K562 (cell line): ENCODE measurements around the gene COL8A2. TPM values are rescaled to one million over a fixed set of nuclear protein-coding genes. Genes with fewer than 3 reads are reported as not detected.

Experiments used
- ATAC-seq: fragments of 200-7000 bp; cut with Tn5 transposase; 3 replicates; pipeline ENCODE4 v1.9.1; 2020; ENCODE audit warnings: moderate library complexity
- BruUV-seq: library from RNA; stranded (reverse); fragments of 400-500 nt; replicated peaks from 2 replicates; lab custom pipeline; 2021; lab: Mats Ljungman, UMichigan
- CTCF ChIA-PET: fragments of 300-600 bp; formaldehyde crosslinking; extraction: SDS; loops from one replicate; lab custom pipeline; 2021; ENCODE audit warnings: low intra/inter-chr PET ratio; lab: Yijun Ruan, JAX
- POLR2A ChIA-PET: fragments of 300-600, 350-650 bp; sonication (Branson Sonifier 250); formaldehyde crosslinking; extraction: SDS; loops from one replicate; lab custom pipeline; 2021; ENCODE audit warnings: antibody characterized with exemption, inconsistent platforms; lab: Yijun Ruan, JAX
- DNase-seq, 4 experiments: peaks; one replicate each; pipeline versions ENCODE4 v3.0.0 to v3.0.0-alpha.2; 2011 to 2018; ENCODE audit warnings: low spot score in 3 of 4, mixed read lengths in 3 of 4; ENCODE audit errors: extremely low read depth in 1 of 4
- FAIRE-seq: peaks from 2 replicates; lab custom pipeline; 2011; peaks lifted over from hg19 to GRCh38; lab: Jason Lieb, UNC
- H2AFZ ChIP-seq: 2 replicates; pipeline ENCODE4 v1.6.0; 2011; ENCODE audit warnings: low read depth, low read length, control low read depth, inconsistent platforms
- H3K27ac ChIP-seq: fragments of 200-600 bp; 3 replicates; pipeline ENCODE4 v1.8.0; 2011; ENCODE audit warnings: low read depth, mild to moderate bottlenecking, control low read depth, inconsistent platforms, low read length, moderate library complexity, mixed read lengths; ENCODE audit errors: extremely low read depth
- H3K27me3 ChIP-seq, 2 experiments: fragments of 300-600 bp in 1 of 2; 2 replicates in 1 of 2; 3 replicates in 1 of 2; pipeline versions ENCODE4 v1.6.0 to v1.8.0; 2011; ENCODE audit warnings: inconsistent platforms in 2 of 2, low read length in 2 of 2, mild to moderate bottlenecking in 1 of 2, mixed read lengths in 1 of 2, moderate library complexity in 1 of 2; ENCODE audit not compliant: control insufficient read depth in 2 of 2, insufficient read depth in 2 of 2
- H3K36me3 ChIP-seq: fragments of 300-600 bp; 3 replicates; pipeline ENCODE4 v1.8.0; 2011; ENCODE audit warnings: mild to moderate bottlenecking, low read length, inconsistent platforms; ENCODE audit not compliant: control insufficient read depth, insufficient read depth
- H3K4me1 ChIP-seq, 2 experiments: fragments of 200-600 bp in 1 of 2; replicated peaks in 1 of 2; 2 replicates in 1 of 2; 3 replicates in 1 of 2; pipeline versions ENCODE4 v1.5.1 to v1.8.0; 2011; ENCODE audit warnings: inconsistent platforms in 2 of 2, low read length in 2 of 2, mild to moderate bottlenecking in 1 of 2, mixed read lengths in 1 of 2, moderate library complexity in 1 of 2; ENCODE audit not compliant: control insufficient read depth in 2 of 2, insufficient read depth in 2 of 2
- H3K4me2 ChIP-seq: 2 replicates; pipeline ENCODE4 v1.6.1; 2011; ENCODE audit warnings: low read length, control low read depth, inconsistent platforms, mixed read lengths; ENCODE audit not compliant: insufficient read depth
- H3K4me3 ChIP-seq: fragments of 200-600 bp; sonication (generic), shearing (Covaris generic); 2 replicates; pipeline ENCODE4 v1.5.1; 2016; ENCODE audit warnings: control low read depth, inconsistent platforms
- H3K79me2 ChIP-seq: fragments of 200-600 bp; 3 replicates; pipeline ENCODE4 v1.8.0; 2011; ENCODE audit warnings: low read length, inconsistent platforms; ENCODE audit not compliant: control insufficient read depth, insufficient read depth
- H3K9ac ChIP-seq, 2 experiments: 2 replicates each; pipeline versions ENCODE4 v1.6.0 to v1.6.1; 2011; ENCODE audit warnings: low read depth in 2 of 2, low read length in 2 of 2, control low read depth in 1 of 2, inconsistent platforms in 1 of 2, mild to moderate bottlenecking in 1 of 2, mixed read lengths in 1 of 2; ENCODE audit not compliant: insufficient read depth in 1 of 2
- H3K9me1 ChIP-seq: one replicate; pipeline ENCODE4 v1.6.0; 2011; ENCODE audit warnings: inconsistent platforms, mild to moderate bottlenecking, low read length, moderate library complexity; ENCODE audit not compliant: control insufficient read depth, insufficient read depth
- H3K9me3 ChIP-seq: replicated peaks from 2 replicates; pipeline ENCODE4 v1.5.1; 2011; ENCODE audit warnings: low read depth, low read length, inconsistent platforms; ENCODE audit not compliant: control insufficient read depth, insufficient read depth
- H4K20me1 ChIP-seq: replicated peaks from 2 replicates; pipeline ENCODE4 v1.6.1; 2011; ENCODE audit warnings: low read length, inconsistent platforms, mixed read lengths; ENCODE audit not compliant: control insufficient read depth, insufficient read depth
- CREB1 ChIP-seq, 2 experiments: sonication (generic) in 1 of 2; formaldehyde crosslinking in 1 of 2; IDR thresholded peaks; 2 replicates each; pipeline versions ENCODE4 v1.6.1 to v1.8.0; 2012 to 2022; ENCODE audit warnings: inconsistent platforms in 1 of 2, mild to moderate bottlenecking in 1 of 2, missing genetic modification reagents in 1 of 2, moderate library complexity in 1 of 2
- DPF2 ChIP-seq: fragments of 450-650 bp; IDR thresholded peaks from 2 replicates; pipeline ENCODE4 v1.6.1; 2016
- E2F3 ChIP-seq: fragments of 250-450 bp; sonication (Bioruptor Pico); IDR thresholded peaks from 2 replicates; pipeline ENCODE4 v1.4.0; 2020; ENCODE audit warnings: mild to moderate bottlenecking
- HNRNPL ChIP-seq: fragments of 200-400 bp; formaldehyde crosslinking; IDR thresholded peaks from 2 replicates; pipeline ENCODE4 v1.6.1; 2017; ENCODE audit warnings: low read depth, mild to moderate bottlenecking, low read length
- ILK ChIP-seq: fragments of 450-650 bp; IDR thresholded peaks from 2 replicates; pipeline ENCODE4 v1.6.1; 2016; ENCODE audit warnings: missing genetic modification characterization, low read depth, mild to moderate bottlenecking, missing compliant biosample characterization, moderate library complexity, borderline replicate concordance
- MAX ChIP-seq: sonication (generic); formaldehyde crosslinking; IDR thresholded peaks from 2 replicates; pipeline ENCODE4 v1.9.0; 2022; ENCODE audit warnings: mild to moderate bottlenecking, missing genetic modification reagents
- MLLT1 ChIP-seq, 2 experiments: fragments of 450-650 bp; IDR thresholded peaks; 2 replicates each; pipeline ENCODE4 v1.6.1; 2016
- PHTF2 ChIP-seq: fragments of 250-450 bp; sonication (Bioruptor Pico); IDR thresholded peaks from 2 replicates; pipeline ENCODE4 v1.5.0; 2021; ENCODE audit warnings: mild to moderate bottlenecking
- RCOR1 ChIP-seq, 2 experiments: IDR thresholded peaks; 2 replicates each; pipeline ENCODE4 v1.6.1; 2012; ENCODE audit warnings: low read depth in 2 of 2, low read length in 2 of 2, borderline replicate concordance in 1 of 2, improper control_type of control experiment in 1 of 2
- RFX7 ChIP-seq: fragments of 250-450 bp; sonication (Bioruptor Pico); IDR thresholded peaks from 2 replicates; pipeline ENCODE4 v1.5.1; 2021; ENCODE audit warnings: mild to moderate bottlenecking
- STAT6 ChIP-seq: sonication (generic); formaldehyde crosslinking; IDR thresholded peaks from 2 replicates; pipeline ENCODE4 v1.8.1; 2023; ENCODE audit warnings: mild to moderate bottlenecking, missing genetic modification reagents
- XRCC5 ChIP-seq: fragments of 200-400 bp; formaldehyde crosslinking; IDR thresholded peaks from 2 replicates; pipeline ENCODE4 v1.6.1; 2017; ENCODE audit warnings: low read depth, mild to moderate bottlenecking, low read length
- ZNF253 ChIP-seq: fragments of 250-450 bp; sonication (Bioruptor Pico); conservative IDR thresholded peaks from 2 replicates; pipeline ENCODE4 v1.6.1; 2021; ENCODE audit warnings: mild to moderate bottlenecking
- ZNF766 ChIP-seq: fragments of 200-800 bp; sonication (Bioruptor generic); conservative IDR thresholded peaks from 2 replicates; pipeline ENCODE4 v1.6.1; 2016; ENCODE audit warnings: missing genetic modification characterization, missing compliant biosample characterization
- WGBS: fragments of 100-300 bp; shearing (Covaris generic); methylation state at CpG from one replicate; pipeline ENCODE4 v1.1.6; 2016; ENCODE audit warnings: low coverage, mixed read lengths; ENCODE audit not compliant: insufficient coverage; ENCODE audit errors: missing lambda C conversion rate; 5-methylcytosine and 5-hydroxymethylcytosine counted together
- in situ Hi-C: fragments of 300-500 bp; cut with MboI; formaldehyde crosslinking; loops from 4 replicates; pipeline ENCODE4 v1.15.0; 2018; ENCODE audit warnings: inconsistent platforms, mixed read lengths
- intact Hi-C: fragments of 100-400 bp; cut with micrococcal nuclease; formaldehyde crosslinking; loops from 2 replicates; pipeline ENCODE4 v1.14.2; 2022
- polyA plus RNA-seq, 8 experiments: library from polyadenylated mRNA; depleted of rRNA in 4 of 8; stranded (reverse) in 5 of 8; unstranded in 3 of 8; fragments of >200 nt; fragmentation: Nextera tagmentation in 2 of 8; fragmentation: Illumina TruSeq in 1 of 8; extraction: Ambion mirVana in 2 of 8; extraction: Trizol in 1 of 8; gene quantifications; 2 replicates each; pipeline versions ENCODE4 v1.2.1 to v1.2.3, GENCODE V29; 2011 to 2014; ENCODE audit warnings: inconsistent platforms in 1 of 8, missing spikeins in 1 of 8
- total RNA-seq, 7 experiments: library from RNA; depleted of rRNA in 6 of 7; stranded (reverse); fragments of >200 nt in 6 of 7; fragmentation: Illumina TruSeq in 2 of 7; extraction: Trizol in 2 of 7; gene quantifications; 2 replicates each; pipeline versions ENCODE4 v1.2.1 to v1.2.3, GENCODE V29; 2011 to 2021; ENCODE audit warnings: low replicate concordance in 1 of 7

COL8A2 gene
- total and polyA plus RNA-seq, 9 of the 15 experiments (the other 6 are each of a cell fraction or from before 2014, with no cell fraction given): 0.03 to 0.14 (median 0.04) TPM; not detected in 5

- TF ChIP-seq XRCC5 (no peak), RFX7 (CRISPR knock-in tag) (no peak), ZNF253 (CRISPR knock-in tag) (no peak), E2F3 (CRISPR knock-in tag) (no peak), MLLT1 (IDR thresholded peaks at IDR 0.05) (0 out of 4 replicates have a peak, but pooled peaks have one; percentile 2 to 24), PHTF2 (no peak)
Observed at GRCh38 chr1:36151134-36151844, 26.3 kb upstream of the COL8A2 start (continued).

GRCh38 chr1:36150296-36151133, 25.5 kb upstream of the COL8A2 start:
- WGBS: 12% methylated on average over 10 of the region's 12 CpGs
- H3K9me1 ChIP-seq: no peaks in the 10 kb centered on the region
- peak overlapping the region; percentile 18 for H3K4me3 ChIP-seq
- peak overlapping the region; percentile 77 for H3K4me2 ChIP-seq
- intact Hi-C loops: no loop called here
- H3K27ac ChIP-seq: peak overlapping the region; percentile 81
- peak overlapping the region; percentile 58 to 81 for H3K9ac ChIP-seq
- in situ Hi-C loops: loop anchor here (5.0 kb wide), 1 partner anchor 137 kb away; no protein-coding TSS in a partner anchor
- no TSS peak for BruUV-seq
- H3K79me2 ChIP-seq: peaks cover 31% of the 10 kb centered on the region
- peaks cover 13% of the 10 kb centered on the region; the same call in 2 of the 3 replicates for H3K36me3 ChIP-seq
- peak; percentile 97 for FAIRE-seq
- H3K9me3 ChIP-seq: no peaks in the 10 kb centered on the region
- CTCF ChIA-PET: interaction anchor here (1.4 to 3.4 kb wide), 5 partner anchors 38 to 271 kb away, joined by 3 to 50 read pairs (median 12); no protein-coding TSS in a partner anchor
- H3K4me1 ChIP-seq: peaks cover 40 to 43% of the 10 kb centered on the region in 2 experiments
- peak; percentile 87 for ATAC-seq
- DNase-seq: peak; percentile 85 to 97 (median 89)
- no peaks in the 10 kb centered on the region for H3K27me3 ChIP-seq
- H4K20me1 ChIP-seq: no peaks in the 10 kb centered on the region
- POLR2A ChIA-PET: interaction anchor here (0.6 to 3.5 kb wide), 22 partner anchors 10 to 1325 kb away, joined by 3 to 35 read pairs (median 5); partner anchors contain the start of genes LSM10 and THRAP3
- peak overlapping the region; percentile 93 for H2AFZ ChIP-seq
- TF ChIP-seq MAX (peak; percentile 36; the same call in 1 of the 2 replicates), STAT6 (CRISPR knock-in tag) (no peak), HNRNPL (no peak), RCOR1 (IDR thresholded peaks at IDR 0.05; ENCODE audit: borderline replicate concordance in 1 of 2, low read depth in 2 of 2, low read length in 2 of 2) (peak in 1 of 2 experiments; percentile 81; a peak in 2 of 4 replicates), ZNF766 (CRISPR knock-in tag) (peak; percentile 58; the same call in 1 of the 2 replicates), DPF2 (peak; percentile 63), CREB1 (IDR thresholded peaks at IDR 0.05) (no peak), CREB1 (CRISPR knock-in tag; IDR thresholded peaks at IDR 0.05) (0 out of 2 replicates have a peak, but pooled peaks have one; percentile 29), ILK (tag) (no peak)
